Measurements from ENCODE around the gene FCRL2.

Gene FCRL2

DNA sequence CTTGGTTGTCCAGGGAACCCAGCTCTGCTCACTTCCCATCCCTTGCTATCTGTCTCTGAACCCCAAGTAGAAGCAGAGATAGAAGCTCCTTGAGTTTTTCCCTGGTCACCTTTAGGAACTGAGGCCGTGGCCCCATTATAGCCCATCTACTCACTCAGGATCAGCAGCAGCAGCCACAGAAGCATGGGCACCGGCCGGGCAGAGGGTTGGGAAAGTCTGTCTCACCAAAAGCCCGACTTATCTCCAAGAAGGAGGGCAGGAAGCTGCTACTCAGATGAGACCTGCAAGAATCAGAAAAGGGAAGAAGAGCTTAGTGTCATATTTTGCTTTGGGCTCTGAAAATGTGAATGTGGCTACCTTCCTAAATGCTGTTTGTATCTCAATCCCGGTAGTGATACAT, 76.6 kb downstream of the FCRL2 start:
- ATAC-seq = no peak
- TF ChIP-seq TOX (CRISPR knock-in tag; IDR thresholded peaks at IDR 0.05; ENCODE audit: borderline replicate concordance) (no peak), ZNF70 (CRISPR knock-in tag; IDR thresholded peaks at IDR 0.05) (no peak), ARNTL (CRISPR knock-in tag; IDR thresholded peaks at IDR 0.05; ENCODE audit: borderline replicate concordance, low read depth) (no peak), ZNF565 (CRISPR knock-in tag; conservative IDR thresholded peaks at IDR 0.05; ENCODE audit: low read depth) (no peak), RARB (CRISPR knock-in tag; IDR thresholded peaks at IDR 0.05) (no peak), SNAI2 (CRISPR knock-in tag; IDR thresholded peaks at IDR 0.05) (no peak), OSR1 (CRISPR knock-in tag; IDR thresholded peaks at IDR 0.05) (no peak), ESRRG (CRISPR knock-in tag; IDR thresholded peaks at IDR 0.05) (no peak), ISL1 (CRISPR knock-in tag; IDR thresholded peaks at IDR 0.05) (no peak)
- TF ChIP-seq, protein P1, sequence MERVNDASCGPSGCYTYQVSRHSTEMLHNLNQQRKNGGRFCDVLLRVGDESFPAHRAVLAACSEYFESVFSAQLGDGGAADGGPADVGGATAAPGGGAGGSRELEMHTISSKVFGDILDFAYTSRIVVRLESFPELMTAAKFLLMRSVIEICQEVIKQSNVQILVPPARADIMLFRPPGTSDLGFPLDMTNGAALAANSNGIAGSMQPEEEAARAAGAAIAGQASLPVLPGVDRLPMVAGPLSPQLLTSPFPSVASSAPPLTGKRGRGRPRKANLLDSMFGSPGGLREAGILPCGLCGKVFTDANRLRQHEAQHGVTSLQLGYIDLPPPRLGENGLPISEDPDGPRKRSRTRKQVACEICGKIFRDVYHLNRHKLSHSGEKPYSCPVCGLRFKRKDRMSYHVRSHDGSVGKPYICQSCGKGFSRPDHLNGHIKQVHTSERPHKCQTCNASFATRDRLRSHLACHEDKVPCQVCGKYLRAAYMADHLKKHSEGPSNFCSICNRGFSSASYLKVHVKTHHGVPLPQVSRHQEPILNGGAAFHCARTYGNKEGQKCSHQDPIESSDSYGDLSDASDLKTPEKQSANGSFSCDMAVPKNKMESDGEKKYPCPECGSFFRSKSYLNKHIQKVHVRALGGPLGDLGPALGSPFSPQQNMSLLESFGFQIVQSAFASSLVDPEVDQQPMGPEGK (CRISPR knock-in tag; IDR thresholded peaks at IDR 0.05; ENCODE audit: borderline replicate concordance) = no peak
- TF ChIP-seq, protein P2, sequence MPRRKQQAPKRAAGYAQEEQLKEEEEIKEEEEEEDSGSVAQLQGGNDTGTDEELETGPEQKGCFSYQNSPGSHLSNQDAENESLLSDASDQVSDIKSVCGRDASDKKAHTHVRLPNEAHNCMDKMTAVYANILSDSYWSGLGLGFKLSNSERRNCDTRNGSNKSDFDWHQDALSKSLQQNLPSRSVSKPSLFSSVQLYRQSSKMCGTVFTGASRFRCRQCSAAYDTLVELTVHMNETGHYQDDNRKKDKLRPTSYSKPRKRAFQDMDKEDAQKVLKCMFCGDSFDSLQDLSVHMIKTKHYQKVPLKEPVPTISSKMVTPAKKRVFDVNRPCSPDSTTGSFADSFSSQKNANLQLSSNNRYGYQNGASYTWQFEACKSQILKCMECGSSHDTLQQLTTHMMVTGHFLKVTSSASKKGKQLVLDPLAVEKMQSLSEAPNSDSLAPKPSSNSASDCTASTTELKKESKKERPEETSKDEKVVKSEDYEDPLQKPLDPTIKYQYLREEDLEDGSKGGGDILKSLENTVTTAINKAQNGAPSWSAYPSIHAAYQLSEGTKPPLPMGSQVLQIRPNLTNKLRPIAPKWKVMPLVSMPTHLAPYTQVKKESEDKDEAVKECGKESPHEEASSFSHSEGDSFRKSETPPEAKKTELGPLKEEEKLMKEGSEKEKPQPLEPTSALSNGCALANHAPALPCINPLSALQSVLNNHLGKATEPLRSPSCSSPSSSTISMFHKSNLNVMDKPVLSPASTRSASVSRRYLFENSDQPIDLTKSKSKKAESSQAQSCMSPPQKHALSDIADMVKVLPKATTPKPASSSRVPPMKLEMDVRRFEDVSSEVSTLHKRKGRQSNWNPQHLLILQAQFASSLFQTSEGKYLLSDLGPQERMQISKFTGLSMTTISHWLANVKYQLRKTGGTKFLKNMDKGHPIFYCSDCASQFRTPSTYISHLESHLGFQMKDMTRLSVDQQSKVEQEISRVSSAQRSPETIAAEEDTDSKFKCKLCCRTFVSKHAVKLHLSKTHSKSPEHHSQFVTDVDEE (CRISPR knock-in tag; IDR thresholded peaks at IDR 0.05) = no peak
- TF ChIP-seq, protein P3, sequence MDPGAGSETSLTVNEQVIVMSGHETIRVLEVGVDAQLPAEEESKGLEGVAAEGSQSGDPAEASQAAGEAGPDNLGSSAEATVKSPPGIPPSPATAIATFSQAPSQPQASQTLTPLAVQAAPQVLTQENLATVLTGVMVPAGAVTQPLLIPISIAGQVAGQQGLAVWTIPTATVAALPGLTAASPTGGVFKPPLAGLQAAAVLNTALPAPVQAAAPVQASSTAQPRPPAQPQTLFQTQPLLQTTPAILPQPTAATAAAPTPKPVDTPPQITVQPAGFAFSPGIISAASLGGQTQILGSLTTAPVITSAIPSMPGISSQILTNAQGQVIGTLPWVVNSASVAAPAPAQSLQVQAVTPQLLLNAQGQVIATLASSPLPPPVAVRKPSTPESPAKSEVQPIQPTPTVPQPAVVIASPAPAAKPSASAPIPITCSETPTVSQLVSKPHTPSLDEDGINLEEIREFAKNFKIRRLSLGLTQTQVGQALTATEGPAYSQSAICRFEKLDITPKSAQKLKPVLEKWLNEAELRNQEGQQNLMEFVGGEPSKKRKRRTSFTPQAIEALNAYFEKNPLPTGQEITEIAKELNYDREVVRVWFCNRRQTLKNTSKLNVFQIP (CRISPR knock-in tag; IDR thresholded peaks at IDR 0.05; ENCODE audit: borderline replicate concordance, low read depth) = no peak
- TF ChIP-seq, protein P4, sequence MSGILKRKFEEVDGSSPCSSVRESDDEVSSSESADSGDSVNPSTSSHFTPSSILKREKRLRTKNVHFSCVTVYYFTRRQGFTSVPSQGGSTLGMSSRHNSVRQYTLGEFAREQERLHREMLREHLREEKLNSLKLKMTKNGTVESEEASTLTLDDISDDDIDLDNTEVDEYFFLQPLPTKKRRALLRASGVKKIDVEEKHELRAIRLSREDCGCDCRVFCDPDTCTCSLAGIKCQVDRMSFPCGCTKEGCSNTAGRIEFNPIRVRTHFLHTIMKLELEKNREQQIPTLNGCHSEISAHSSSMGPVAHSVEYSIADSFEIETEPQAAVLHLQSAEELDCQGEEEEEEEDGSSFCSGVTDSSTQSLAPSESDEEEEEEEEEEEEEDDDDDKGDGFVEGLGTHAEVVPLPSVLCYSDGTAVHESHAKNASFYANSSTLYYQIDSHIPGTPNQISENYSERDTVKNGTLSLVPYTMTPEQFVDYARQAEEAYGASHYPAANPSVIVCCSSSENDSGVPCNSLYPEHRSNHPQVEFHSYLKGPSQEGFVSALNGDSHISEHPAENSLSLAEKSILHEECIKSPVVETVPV (CRISPR knock-in tag; IDR thresholded peaks at IDR 0.05) = no peak

DNA sequence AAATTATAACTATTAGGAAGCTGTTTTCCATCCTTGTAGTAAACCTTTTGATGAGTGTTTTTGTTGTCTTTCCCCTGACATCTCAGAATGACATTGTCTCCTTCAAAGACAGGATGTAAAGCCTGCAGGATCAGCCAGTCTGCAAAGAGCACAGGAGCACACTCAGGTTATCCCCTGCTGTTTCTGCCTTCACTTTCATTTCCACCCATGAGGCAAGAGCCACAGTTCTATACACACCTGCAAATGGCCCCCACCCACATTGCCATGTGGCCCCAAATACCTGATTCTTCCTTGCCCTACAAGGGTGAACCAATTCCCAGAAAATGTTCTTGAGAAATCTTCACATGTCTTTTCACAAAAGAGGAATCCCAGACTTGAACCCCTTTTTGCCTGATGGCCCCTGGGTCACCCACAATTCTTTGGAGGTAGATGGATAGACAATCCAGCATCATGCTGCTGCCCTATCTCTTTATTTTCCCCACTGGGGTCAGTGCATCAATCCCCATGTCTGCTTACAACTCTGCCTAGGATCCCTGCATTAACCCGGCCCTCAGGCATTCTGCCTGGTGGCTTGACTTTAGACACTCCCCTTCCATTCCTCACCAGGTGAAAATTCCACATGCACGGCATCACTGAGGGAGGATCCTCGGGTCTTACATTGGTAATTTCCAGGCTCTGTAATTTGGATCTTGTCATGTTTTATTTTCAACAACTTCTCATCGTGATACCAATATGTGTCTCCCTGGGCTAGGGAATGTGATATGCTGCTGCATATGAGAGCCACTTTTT, 79.0 kb downstream of the FCRL2 start:
- TF ChIP-seq ZFP30 (CRISPR knock-in tag; IDR thresholded peaks at IDR 0.05) (no peak), ZC3H10 (CRISPR knock-in tag; IDR thresholded peaks at IDR 0.05) (no peak), PPARA (CRISPR knock-in tag; IDR thresholded peaks at IDR 0.05; ENCODE audit: borderline replicate concordance) (no peak), TCF4 (CRISPR knock-in tag; IDR thresholded peaks at IDR 0.05; ENCODE audit: borderline replicate concordance) (no peak), CSDC2 (CRISPR knock-in tag; IDR thresholded peaks at IDR 0.05) (no peak), OSR1 (CRISPR knock-in tag; IDR thresholded peaks at IDR 0.05) (no peak)
- TF ChIP-seq, protein P3 (CRISPR knock-in tag; IDR thresholded peaks at IDR 0.05; ENCODE audit: borderline replicate concordance, low read depth) = no peak
- TF ChIP-seq, protein P5, sequence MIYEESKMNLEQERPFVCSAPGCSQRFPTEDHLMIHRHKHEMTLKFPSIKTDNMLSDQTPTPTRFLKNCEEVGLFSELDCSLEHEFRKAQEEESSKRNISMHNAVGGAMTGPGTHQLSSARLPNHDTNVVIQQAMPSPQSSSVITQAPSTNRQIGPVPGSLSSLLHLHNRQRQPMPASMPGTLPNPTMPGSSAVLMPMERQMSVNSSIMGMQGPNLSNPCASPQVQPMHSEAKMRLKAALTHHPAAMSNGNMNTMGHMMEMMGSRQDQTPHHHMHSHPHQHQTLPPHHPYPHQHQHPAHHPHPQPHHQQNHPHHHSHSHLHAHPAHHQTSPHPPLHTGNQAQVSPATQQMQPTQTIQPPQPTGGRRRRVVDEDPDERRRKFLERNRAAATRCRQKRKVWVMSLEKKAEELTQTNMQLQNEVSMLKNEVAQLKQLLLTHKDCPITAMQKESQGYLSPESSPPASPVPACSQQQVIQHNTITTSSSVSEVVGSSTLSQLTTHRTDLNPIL (CRISPR knock-in tag; IDR thresholded peaks at IDR 0.05; ENCODE audit: low read depth) = no peak
- no peak for ATAC-seq
